GM19099 (cell line): Measurements from ENCODE around the gene SPATA17.

ENCODE experiments used
- POLR2A ChIP-seq: IDR thresholded peaks from 3 replicates; pipeline ENCODE4 v1.6.1; 2011; ENCODE audit warnings: low read depth; ENCODE audit not compliant: insufficient read length; ENCODE audit errors: extremely low read depth

The SPATA17 gene

DNA sequence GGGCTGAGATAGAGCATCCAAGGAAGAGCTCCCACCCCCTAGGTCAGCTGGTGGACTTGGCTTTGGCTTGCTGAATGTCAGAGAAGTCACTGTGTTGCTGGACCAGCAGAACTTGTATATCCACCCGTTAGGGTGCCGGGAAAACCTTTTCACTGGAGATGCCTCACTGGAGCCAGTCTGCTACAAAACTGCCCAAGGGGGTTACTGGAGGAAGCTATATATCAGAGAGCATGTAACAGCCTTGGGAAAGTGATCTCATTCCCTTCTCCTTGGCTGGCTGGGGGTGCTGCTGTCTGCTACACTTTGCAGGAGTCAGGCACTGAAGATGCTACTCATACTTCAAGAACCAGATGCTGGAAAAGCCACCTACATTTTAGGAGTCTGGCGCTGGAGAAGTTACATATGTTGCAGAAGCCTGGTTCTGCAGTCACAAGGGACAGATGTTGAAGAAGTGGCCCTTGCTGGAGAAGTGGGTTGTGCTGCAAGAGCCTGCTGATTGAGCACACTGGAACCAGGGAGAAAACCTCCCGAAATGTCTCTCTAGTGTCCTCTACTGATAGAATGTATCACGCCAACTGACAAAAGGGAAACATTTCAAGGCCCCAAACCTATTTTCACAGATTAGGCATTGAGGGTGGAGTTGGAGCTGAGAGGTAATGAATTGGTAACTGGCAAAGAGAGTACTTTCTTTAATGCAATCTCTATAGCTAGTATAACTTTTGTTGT lies 250.6 kb downstream of the SPATA17 start:
- no peak for TF ChIP-seq POLR2A

DNA sequence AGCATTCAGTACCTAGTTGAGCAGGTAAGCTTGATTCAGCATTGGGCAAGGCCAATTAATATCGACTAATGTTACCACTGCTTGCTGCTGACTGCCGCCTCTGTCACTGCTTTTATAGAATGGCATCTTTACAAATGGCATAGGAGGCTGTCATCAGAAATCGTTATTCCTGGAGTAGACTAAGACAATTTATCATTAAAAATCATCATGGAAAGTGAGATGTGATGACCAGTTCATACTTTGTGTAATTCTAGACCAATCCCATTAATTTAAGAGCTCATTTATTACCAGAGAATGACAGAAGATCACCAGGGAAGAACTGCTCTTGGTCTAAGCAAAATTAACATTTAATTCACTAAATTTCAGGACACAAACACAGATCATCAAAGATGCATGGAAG lies 254.0 kb downstream of the SPATA17 start:
- no peak for TF ChIP-seq POLR2A

DNA sequence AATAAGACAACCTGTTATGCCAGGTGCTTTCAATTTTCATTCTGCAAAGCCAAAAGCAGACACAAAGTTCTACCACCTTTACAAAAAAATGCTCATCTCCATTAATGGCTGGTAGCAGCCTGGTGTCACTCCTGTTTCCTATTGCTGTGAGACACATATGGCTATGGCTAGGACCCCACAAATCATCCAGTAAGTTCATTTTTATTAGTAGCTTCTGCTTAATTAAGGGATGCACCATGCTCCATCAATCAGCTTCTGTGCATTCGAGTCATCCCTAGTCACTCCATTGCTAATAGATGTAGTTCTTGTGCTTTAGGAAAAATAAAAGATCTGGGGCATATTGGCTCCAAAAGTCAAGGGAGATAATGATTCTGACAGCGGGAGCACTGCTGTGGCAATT lies 257.2 kb downstream of the SPATA17 start:
- TF ChIP-seq POLR2A = no peak

DNA sequence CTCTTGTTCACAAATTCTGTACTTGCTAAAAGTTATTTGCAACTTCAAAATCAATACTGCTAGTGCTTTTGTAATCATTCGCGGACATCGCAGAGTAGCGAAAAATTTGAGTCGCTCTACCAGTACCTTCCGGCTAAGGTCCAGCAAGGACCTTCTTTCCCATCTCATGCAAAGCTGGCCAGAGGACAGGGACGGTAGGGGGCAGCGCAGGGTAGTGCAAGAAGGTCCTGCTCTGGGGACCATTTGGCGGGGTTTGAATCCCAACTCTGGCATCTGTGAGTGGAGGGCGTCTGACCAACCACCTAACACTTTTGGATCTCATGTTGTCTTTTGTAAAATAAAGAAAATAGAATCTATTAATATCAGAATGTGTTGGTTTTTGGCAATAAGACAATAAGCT lies 258.3 kb downstream of the SPATA17 start:
- TF ChIP-seq POLR2A = no peak

DNA sequence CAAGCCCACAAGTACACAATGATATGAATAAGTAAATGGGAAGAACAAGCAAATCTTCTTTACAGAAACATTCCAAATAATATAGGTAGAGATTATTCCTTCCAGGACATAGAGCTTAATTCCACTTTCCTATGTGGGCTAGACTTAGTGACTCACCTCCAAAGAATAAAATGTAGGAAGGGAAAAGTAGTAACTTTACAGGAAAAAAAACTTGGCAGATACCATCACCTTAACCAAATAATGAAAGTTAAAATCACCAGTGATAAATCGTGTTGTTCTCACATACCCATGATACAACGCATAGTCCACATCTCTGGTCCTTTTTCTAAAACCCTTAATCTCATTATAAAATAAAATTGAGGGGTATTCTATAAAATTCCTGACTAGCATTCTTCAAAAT lies 260.8 kb downstream of the SPATA17 start:
- no peak for TF ChIP-seq POLR2A

DNA sequence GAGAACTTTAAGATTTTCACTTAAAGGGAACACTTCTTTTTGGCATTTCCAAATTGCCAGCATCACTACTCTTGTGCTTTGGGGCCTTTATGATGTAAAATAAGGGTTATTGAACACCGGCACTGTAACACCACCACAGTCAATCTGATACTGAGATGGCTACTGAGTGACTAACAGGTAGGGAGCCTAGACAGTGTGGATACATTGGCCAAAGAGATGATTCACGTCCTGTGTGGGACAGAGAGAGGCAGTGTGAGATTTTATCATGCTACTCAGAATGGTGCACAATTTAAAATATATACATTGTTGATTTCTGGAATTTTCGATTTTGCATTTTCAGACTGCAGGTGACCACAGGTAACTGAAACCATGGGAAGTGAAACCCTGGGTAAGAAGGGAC lies 261.6 kb downstream of the SPATA17 start:
- no peak for TF ChIP-seq POLR2A

DNA sequence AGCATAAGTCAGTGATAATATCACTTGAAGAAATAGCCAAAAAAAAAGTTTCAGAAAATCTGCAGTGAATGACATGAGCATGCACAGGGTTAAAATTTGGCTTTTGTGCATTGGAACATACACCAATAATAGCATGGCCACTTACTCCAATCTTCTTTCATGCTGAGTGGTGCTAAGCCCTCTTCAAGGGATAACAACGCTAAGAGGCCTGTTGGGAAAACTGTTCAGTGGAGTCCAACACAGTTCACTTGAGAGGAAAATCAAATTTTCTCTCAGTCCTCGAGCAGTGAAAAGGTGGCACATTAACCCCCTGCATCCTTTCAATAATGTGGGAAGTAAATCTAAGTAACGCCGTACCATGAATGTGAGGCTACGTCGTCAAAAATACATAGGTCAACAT lies 264.7 kb downstream of the SPATA17 start:
- TF ChIP-seq POLR2A = no peak

DNA sequence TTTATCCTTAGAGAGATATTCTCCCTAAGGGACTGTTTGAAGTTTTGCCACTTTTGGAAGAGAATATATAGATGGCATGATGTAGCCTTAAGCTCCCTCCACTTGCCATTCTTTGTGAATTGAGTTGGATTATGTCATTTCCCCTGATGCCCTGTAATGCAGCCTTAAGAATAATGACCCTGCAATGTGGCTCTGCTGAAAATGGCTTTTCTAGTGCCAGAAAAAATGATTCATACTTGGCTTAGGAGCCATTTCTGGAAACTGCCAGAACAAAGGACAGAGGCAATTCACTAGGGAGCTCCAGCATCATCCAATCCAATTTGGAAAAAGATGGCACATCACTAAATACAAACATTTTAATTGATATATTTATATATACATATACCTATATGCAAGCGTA lies 265.3 kb downstream of the SPATA17 start:
- TF ChIP-seq POLR2A = no peak

DNA sequence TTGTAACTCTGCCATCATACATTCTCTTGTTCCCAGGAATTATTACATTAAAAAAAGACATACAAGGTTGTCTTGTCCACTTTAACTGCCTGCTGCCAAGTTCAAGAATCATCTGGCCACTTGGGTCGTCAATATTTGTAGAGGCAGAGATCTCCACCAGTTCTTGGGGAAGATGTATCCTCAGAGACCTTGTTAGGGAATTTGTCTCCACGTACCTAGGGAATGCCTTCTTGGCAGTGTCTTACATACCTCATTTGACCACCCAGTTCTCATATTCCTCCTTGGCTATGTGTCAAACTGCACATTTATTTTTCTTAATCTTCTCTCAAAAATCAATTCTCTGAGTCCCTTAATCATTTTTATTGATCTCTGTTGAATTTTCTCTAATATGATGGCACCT lies 266.0 kb downstream of the SPATA17 start:
- no peak for TF ChIP-seq POLR2A

DNA sequence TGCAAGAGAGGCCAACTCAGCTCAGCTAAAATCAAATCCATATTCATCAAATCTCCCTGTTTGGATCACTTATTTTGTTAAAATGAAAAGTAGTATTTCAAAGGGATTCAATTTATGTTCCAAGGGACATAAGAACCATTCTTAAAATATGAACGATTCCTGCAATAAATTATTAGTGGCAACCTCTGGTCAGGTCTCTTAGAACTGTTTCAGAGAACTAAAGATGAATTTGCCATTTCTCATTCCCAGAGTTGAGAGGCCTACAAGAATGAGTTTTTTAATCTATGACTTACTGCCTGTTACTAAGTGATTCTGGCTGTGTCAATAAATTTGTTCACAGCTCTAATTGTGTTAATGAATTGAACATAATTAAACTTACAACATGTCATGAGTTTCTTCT lies 268.5 kb downstream of the SPATA17 start:
- no peak for TF ChIP-seq POLR2A

DNA sequence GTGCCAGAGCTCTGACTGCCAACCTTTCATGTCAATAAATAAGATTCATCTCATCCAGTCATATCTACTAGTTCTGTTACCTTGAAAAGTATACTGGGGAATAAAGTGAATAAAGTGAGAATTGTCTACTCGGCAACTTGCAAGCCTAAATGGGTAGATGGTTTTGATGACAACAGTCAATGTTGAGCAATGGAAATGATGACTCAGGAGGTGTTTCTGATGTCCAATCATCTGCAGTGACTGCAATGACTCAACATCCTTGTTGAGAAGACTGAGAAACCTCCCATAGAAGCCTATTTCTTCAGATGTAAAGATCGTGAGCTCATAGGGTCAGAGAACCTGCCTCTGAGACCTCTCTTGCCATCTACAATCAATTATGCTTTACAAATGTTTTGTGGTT lies 276.4 kb downstream of the SPATA17 start:
- TF ChIP-seq POLR2A = no peak

DNA sequence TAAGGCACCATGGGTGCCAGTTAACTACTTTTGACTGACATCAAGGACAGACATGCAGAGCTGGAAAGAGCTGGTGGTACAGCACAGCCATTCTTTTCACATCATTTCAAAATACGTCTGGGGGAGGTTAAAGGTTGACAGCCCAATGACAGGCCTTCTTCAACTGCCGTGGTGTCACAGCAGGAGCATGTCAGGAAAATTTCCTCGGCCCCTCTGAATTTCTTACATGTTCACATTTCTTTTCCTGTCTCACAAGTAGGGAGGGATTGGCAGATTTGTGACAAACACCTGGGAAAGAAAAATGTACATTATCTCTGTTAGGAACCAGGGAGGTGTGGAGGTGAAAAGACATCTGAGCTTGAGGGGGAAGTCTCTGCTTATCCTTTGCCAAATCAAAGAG lies 279.1 kb downstream of the SPATA17 start:
- TF ChIP-seq POLR2A = no peak

DNA sequence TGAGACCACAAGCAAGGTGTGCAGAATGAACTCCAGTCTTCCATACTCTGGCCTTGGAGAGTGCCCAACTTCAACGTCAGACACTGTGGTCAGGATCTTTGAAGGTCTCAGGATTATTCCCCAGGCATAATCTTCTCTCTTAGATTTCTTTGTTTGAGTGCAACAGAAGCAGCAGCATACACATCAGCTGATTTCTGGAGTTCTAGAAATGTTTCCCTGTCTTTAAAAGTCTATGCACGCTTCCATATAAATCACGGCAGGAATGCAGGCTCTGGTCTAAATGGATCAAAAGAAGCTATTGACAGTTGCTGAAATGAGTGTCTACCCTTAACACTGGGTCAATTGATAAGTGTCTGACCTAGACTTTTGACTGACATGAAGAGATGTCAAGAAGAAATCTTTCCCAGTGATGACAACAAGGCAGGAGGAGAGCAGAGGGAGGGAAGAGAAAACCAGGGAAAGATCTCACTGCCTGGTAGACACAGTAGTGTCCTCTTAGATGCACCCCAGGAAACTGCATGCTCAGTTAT lies 279.7 kb downstream of the SPATA17 start:
- no peak for TF ChIP-seq POLR2A

DNA sequence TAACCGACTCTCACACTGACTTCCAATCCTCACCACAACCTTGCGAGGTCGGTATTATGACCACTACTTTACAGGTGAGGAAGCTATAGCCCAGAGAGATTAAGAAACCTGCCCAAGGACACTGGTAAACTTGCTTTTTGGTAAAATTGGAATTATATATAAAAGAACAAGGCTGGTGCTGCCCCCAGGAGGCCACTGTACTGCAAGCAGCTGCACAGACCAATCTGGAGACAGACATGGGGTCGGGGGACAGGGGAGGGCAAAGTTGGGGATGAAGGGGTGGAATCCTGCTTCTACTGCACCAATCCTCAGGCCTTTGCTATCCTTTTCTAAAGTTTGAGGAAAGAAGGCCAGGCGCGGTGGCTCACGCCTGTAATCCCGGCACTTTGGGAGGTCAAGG lies 280.8 kb downstream of the SPATA17 start:
- no peak for TF ChIP-seq POLR2A

DNA sequence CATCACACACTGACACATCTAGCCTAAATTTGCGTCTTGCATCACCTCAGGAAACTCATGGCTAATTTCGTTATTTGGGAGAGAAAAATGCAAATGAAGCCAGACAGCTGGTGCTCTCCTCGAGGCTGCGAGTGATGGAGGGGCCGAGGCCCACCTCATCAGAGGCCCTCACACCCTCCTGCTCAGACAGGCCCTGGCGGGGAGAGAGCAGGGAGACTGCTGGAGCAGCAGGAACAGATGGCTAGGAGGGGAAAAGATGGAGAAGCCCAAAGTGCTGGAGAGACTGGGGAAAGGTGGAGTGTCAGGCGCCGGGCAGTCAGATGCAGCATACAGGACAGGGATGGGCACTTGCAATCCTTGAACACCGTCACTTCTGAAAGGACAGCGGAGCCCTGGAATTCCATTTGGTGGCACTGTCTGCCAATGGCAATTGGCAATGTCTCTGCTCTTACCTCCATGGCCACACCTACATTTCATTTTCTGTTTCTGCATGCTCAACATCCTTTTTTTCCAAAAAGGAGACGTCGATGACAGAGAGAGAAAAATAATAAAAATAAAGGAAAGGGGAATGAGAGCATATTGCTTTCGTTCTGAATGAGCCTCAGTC lies 286.2 kb downstream of the SPATA17 start:
- no peak for TF ChIP-seq POLR2A

DNA sequence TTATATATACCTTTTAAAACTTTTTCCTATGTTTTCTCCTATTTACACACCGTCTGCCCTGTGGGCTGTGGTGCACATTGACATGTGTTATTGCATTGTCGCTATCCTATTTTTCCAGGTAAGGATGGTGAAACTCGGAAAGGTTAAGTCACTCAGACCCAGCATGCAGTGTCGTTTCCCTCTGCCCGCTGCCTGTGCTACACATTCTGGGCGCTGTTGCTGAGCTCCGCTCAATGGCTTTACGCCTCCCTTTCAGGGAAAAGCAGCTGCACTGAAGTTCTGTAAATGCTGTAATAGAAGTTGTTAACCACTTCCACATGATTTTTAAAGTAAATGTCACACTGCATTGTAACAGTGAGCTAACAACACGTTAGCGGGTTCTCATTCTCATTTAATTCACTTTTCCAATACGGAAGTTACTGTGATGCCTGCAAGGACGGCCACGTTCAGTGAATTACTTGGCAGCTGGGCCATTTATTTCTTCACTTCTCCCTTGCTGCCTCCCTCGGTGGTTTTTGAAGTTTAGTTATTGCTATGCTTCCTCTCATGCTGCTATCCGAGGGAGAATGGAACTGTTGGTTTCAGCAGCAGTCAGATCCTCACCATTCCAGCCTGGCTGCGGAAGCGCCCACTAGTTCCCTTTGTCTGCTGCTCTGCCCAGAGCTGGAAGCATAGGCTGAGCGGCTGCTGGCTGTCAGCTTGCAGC lies 288.7 kb downstream of the SPATA17 start:
- TF ChIP-seq POLR2A = no peak
